Fibroblast of lung (primary cell): ENCODE results near the gene ANKRD13B.

Experiments used
- EZH2 ChIP-seq: IDR thresholded peaks from 2 replicates; pipeline ENCODE4 v1.5.1; 2012; ENCODE audit warnings: low read length, control low read depth, mild to moderate bottlenecking; ENCODE audit errors: missing control alignments
- TF ChIP-seq, protein P1 (sequence below), 2 donors: IDR thresholded peaks in 1 of 2; conservative IDR thresholded peaks in 1 of 2; 1 replicate in 1 of 2; 2 replicates in 1 of 2; pipeline ENCODE4 v1.5.1; 2011 to 2012; ENCODE audit warnings: low read length in 2 of 2, control low read depth in 1 of 2, inconsistent platforms in 1 of 2, low read depth in 1 of 2, mild to moderate bottlenecking in 1 of 2

DNA sequence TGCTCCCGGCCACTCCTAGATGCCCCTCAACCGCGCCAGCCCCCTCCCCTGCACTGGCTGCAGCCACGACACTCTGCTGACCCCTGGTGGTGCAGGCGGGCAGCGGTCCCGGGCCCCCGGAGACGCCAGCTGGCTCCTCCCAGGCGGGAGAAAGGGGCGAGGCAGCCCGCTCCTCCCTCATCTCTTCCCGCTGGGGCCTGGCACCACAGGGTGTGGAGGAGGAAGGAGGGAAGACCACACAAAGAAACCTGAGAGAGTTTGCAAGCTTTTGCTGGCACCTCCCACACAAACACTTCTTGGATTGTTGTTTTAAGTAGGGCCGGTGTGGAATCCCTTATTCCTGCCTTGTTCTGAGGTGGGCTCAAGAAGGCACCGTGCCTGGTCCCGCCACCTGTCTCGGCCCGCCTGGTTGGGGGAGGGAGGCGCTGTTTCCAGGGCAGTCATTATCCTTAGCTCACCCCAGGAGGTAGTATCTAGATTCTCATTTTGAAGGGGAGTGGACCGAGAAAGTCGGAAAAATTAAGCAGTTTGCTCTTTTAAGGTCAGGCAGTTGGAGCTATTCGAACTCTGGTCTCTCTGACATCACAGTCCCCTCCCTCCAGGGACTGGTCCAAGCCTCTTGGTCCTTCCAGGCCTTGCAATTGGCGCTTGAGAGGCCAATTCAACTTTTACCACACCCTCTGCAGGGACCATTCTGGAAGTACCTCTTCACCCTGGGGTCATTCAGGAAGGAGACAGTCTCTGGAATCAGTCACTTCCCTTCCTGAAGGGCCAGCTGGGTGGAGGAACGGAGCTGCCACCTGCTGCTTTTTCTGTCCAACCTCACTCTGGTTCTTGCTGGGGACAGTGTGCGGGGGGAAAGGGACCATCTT lies 959 bp upstream of the ANKRD13B start:
- TF ChIP-seq, protein P1, sequence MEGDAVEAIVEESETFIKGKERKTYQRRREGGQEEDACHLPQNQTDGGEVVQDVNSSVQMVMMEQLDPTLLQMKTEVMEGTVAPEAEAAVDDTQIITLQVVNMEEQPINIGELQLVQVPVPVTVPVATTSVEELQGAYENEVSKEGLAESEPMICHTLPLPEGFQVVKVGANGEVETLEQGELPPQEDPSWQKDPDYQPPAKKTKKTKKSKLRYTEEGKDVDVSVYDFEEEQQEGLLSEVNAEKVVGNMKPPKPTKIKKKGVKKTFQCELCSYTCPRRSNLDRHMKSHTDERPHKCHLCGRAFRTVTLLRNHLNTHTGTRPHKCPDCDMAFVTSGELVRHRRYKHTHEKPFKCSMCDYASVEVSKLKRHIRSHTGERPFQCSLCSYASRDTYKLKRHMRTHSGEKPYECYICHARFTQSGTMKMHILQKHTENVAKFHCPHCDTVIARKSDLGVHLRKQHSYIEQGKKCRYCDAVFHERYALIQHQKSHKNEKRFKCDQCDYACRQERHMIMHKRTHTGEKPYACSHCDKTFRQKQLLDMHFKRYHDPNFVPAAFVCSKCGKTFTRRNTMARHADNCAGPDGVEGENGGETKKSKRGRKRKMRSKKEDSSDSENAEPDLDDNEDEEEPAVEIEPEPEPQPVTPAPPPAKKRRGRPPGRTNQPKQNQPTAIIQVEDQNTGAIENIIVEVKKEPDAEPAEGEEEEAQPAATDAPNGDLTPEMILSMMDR (conservative IDR thresholded peaks at IDR 0.05 in 1 of 2, IDR thresholded peaks at IDR 0.05 in 1 of 2; ENCODE audit: low read depth in 1 of 2, low read length in 2 of 2), result peak; percentile 86 to 89
- no peak for TF ChIP-seq EZH2
